Stimulated activated CD8-positive, alpha-beta memory T cell treated with anti-CD3 and anti-CD28 coated beads, Interleukin-12 subunit alpha, Interleukin-12 subunit beta, amount 100 ng/mL, for 4 hours (primary cell): ENCODE data around the gene SYCN.

Experiments used
- DNase-seq: peaks from one replicate; pipeline ENCODE4 v3.0.0-alpha.2; 2020; ENCODE audit warnings: low read depth

SYCN gene

DNA sequence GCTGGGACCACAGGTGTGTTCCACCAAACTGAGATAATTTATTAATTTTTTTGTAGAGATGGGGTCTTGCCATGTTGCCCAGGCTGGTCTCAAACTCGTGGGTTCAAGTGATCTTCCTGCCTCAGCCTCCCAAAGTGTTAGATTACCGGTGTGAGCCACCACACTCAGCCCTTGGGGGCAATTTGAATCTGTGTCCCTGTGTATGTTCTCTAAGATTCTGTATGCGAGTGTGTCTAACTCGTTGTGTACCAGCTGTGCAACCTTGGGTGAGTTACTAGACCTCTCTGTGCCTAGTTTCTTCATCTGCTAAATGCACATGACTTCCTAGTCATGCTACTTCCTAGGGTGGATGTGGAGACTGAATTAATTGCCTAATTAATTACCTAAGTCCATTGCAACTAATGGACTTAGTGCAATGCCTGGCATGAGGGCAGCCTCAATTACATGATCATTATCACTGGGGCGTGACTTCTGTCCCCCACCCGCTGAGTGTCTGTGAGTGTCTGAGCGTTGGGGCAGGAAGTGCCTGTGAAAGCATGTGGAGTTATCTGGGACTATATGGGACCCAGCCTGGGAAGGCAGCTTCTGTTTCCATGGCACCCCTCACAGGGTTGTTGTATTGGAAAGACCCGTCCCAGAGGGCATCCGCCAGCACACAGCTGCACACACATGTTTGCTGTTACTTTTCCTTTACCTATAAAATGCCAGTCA, 9.1 kb downstream of the SYCN start:
- DNase-seq = no peak

DNA sequence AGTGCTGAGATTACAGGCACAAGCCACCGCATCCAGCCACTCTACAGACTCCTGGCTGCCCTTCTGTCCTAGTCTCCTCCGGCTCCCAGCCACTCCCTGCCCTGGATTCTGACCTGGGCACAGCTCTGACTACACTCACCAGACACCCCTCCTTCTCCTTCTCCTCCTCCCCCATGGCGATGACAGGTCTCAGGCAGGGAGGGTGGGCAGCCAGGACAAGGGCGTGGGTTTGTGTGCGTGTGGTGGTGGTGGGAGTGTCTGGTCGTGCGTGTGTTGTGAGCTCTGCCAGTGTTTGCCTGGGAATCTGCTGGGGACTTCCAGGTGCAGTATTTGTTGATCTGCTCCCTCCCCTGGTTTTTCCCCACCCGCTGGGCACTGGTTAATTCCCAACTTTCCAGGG, 10.3 kb downstream of the SYCN start:
- DNase-seq = no peak

DNA sequence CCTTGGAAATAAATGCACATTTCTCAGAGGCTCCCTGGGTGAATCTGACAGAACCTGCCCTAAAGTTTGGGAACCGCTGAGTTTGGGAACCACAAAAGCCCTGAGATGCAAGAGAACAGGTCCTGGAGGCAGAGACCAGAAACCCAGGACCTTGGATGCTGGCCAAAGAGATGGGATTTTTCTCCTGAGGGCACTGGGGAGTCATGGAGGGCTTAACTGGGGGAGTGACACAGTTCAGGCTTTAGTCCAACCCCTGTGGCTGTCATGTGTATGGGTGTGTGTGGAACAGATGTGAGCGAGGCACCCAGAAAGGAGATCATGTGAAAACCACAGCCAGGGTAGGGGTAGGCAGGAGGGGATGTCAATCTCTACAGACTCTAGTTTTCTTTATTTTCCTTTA, 11.2 kb downstream of the SYCN start:
- no peak for DNase-seq

DNA sequence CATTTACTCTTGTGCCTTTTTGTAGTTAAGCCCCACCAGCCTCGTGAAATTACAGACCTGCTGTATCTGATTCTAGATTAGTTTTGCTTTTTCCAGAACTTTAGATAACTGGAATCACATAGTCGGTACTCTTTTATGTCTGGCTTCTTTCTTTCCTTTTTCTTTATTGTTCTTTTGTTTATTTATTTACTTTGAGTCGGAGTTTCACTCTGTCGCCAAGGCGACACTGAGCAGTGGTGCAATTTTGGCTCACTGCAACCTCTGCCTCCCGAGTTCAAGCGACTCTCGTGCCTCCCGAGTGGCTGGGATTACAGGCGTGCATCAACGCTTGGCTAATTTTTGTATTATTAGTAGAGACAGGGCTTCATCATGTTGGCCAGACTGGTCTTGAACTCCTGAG, 13.3 kb downstream of the SYCN start:
- no peak for DNase-seq

DNA sequence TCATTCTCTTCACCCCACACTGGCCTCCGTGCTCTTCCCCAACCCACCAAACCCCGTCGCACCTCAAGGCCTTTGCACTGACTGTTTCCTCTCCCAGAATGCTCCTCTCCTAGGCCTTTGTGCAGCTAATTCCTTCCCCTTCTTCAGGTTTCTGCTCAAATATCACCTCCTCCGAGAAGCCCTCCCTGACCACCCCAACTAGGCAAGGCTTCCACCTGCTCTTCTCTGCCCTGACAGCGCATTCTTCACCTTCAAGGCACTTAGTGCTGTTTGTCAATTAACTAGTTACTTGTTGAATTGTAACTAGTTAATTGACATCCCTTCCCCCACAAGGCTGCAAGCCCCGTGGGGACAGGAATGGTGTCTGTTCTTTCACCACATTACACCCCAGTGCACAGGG, 15.1 kb downstream of the SYCN start:
- no peak for DNase-seq

DNA sequence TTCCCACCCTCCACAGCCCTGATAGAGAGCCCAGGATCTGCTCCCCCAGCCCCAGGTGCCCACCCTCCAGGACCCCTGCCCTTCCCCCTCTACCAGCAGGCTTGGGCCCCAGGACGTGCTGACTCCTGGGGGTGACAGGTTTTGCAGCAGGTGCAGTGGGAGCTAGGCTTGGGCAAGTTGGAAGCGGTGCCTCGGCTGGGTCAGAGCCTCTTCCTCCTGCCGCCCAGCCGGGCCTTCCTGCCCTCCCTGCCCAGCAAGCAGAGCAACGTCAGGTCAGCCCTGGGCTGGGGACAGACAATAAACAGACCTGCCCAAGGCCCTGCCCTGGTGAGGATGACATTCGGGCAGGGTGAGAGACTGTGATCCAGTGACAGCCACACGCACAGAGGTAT, 16.5 kb downstream of the SYCN start:
- no peak for DNase-seq

DNA sequence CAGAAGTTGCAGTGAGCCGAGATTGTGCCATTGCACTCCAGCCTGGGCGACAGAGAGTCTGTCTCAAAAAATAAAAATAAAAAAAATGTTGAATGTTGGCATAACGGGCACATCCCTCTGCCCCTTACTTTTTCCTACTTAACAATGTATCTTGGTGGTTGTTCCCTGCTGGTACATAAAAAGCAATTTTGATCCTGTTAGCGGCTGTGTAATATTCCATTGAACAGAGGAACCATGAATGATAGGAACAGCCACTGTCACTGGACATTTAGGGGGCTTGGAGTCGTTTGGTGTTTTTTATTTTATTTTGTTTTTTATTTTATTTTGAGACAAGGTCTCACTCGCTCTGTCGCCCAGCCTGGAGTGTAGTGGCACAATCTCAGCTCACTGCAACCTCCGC, 17.7 kb downstream of the SYCN start:
- DNase-seq = no peak

DNA sequence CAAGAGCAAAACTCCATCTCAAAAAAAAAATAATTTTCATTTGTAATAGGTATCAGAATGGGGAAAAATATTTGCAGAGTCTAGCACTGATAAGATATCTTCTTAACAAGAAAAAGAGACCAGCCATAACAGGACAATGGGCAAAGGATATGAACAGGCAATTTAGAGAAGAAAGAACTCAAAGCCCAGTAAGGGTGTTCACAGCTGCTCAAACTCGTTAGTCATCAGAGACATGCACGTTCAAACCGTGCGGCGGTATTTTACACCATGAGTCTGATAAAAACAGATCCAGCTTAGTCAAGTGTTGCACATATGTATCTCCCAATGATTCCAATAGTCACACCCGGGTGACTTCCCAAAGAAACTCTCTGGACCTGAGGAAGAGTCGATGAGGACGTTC, 21.0 kb downstream of the SYCN start:
- DNase-seq = no peak

DNA sequence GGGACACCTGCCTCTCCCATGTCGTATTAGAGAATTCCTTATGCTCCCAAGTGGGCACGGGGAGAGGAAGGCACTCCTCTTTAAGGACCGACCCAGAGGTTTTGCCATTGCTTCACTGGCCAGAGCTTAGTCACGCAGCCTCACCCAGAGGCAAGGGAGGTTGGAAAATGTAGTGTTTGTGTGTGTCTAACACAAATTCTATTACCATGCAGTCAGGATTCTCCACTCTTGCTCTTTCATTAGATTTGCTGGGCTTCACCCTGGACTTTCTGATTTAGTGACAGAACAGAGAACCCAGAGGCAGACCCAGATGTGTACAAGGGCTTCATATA, 21.9 kb downstream of the SYCN start:
- DNase-seq = no peak

DNA sequence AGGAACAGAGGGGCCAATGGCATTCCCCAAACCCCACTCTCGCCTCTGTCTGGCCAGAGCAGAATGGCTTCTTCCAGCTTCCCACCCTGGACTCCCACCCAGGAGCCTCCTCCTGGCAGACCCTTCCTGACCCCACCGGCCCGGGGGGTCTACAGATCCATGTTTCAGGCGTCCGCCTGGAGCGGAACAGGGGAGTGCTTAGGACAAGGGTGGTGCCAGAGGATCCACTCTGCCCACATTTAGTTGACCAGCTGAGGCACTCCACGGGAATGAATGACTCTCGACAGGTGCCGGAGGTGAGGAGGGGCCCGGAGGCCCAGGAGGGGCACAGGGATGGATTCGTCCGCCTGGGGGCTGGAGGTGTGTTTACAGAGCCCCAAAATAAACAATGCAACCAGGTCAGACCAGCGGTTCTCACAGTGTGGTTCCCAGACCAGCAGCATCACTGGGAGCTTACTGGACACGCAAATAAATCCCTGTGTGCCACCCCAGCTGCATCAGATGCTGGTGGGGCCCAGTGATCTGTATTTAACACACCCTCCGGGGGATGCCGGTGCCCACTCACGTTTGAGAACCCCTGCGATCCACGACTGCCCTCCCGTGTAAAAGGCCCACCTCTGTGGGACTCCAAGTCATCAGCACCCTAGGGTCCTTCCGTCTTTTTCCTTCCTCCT, 22.4 kb downstream of the SYCN start:
- no peak for DNase-seq

DNA sequence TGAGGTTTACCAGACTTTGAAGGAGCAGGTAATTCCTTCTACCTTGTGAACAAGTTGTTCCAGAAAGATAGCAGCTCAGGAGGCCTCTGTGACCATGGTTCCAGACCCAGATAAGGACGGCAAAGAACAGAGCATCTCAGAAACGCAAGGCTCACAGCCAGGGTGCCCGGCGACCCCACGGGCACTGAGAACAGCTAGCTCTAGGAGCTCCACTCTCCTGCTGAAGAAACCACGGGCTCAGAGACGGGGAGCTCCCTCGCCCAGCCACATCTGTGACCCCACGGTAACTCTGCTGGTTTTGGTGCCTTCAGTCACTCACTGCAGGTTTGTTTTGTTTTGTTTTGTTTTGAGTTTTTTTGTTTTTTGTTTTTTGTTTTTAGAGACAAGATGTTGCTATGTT, 23.3 kb downstream of the SYCN start:
- no peak for DNase-seq

DNA sequence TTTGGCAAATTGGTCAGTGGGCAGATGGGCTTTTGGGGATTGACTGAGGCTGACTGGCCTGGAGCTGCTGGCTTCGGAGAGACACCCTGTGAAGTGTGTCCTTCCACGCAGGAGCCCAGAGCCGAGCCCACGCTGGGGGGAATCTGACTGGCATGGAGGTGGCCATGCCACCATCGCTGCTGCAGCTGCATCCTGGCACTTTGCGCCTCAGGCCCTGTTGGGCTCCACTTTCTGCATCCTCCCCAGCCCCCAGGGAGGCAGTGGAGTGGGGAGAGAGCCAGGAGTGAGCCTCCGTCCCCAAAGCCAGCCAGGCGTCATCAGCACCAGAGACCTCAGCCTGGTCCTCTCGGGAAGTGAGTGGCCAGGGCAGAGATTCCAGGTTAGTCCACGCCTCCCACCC, 24.3 kb downstream of the SYCN start:
- no peak for DNase-seq

DNA sequence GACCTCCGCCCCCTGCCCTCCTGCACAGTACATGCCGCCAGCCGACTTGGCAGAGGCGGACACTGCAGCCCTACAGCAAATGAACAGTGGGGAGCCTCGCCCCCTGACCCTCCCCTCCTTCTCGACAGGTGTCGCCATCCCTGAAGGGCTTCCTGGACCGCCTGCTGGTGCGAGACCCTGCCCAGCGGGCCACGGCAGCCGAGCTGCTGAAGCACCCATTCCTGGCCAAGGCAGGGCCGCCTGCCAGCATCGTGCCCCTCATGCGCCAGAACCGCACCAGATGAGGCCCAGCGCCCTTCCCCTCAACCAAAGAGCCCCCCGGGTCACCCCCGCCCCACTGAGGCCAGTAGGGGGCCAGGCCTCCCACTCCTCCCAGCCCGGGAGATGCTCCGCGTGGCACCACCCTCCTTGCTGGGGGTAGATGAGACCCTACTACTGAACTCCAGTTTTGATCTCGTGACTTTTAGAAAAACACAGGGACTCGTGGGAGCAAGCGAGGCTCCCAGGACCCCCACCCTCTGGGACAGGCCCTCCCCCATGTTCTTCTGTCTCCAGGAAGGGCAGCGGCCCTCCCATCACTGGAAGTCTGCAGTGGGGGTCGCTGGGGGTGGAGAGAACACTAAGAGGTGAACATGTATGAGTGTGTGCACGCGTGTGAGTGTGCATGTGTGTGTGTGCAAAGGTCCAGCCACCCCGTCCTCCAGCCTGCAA, 25.6 kb downstream of the SYCN start:
- DNase-seq = no peak

DNA sequence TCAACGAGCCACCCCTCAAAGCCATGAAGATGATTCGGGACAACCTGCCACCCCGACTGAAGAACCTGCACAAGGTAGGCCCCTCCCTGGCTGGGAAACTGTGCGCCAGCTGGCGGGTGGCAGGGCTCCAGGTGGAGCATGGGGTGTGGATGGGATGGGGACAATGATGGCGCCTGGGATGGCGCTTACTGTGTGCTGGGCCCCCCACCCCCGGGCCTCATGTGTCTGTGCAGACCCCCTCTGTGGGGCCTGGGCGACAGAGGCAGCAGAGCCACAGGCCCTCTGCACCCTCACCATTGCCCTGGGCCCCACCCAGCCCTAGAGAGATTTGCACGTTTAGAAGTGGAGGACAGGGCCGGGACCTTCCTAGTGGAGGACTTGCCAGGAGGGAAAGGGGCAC, 26.3 kb downstream of the SYCN start:
- DNase-seq = no peak

DNA sequence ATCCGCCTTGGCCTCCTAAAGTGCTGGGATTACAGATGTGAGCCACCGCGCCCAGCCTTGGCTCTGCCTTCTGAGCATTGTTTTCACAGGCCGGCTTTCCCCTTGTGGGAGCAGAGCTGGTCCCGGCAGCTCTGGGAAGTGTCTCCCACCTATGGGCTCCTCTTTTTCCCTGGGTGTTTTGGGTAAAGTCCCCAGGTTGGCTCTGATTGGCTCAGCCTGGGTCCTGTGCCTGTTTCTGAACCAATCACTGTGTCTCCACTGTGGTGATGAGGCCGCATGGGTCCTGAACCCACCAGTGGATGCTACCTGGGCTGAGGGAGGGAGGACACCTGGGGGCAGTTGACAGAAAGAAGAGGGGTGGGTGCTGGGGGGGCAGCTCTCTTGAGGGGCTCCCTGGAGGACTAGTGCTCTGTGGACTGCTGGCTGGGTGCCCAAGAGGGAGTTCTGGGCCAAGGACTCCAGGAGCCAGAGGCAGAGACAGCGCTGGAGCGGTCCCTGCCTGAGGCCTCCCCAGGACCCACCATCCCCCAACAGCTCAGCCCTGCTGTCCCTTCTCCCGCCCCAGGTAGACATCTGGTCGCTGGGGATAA, 26.9 kb downstream of the SYCN start:
- no peak for DNase-seq

DNA sequence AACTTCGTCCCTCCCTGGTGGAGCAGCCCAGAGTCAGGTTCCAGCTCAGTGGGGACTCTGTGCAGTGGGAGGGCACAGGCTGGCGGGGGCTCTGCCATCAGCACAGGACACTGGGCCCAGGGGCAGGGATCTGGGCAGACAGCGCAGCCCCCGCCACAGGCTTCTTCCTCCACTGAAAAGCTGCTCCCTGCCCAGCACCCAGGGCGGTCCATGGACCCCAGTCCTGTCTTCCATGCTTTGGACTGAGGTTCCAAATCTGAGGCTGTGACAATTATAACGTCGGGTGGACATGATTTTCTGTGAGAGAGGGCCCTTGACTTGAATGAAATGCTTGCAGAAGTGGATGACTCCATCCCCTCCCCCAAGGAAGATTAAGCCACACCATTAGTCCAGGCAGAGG, 28.5 kb downstream of the SYCN start:
- no peak for DNase-seq

DNA sequence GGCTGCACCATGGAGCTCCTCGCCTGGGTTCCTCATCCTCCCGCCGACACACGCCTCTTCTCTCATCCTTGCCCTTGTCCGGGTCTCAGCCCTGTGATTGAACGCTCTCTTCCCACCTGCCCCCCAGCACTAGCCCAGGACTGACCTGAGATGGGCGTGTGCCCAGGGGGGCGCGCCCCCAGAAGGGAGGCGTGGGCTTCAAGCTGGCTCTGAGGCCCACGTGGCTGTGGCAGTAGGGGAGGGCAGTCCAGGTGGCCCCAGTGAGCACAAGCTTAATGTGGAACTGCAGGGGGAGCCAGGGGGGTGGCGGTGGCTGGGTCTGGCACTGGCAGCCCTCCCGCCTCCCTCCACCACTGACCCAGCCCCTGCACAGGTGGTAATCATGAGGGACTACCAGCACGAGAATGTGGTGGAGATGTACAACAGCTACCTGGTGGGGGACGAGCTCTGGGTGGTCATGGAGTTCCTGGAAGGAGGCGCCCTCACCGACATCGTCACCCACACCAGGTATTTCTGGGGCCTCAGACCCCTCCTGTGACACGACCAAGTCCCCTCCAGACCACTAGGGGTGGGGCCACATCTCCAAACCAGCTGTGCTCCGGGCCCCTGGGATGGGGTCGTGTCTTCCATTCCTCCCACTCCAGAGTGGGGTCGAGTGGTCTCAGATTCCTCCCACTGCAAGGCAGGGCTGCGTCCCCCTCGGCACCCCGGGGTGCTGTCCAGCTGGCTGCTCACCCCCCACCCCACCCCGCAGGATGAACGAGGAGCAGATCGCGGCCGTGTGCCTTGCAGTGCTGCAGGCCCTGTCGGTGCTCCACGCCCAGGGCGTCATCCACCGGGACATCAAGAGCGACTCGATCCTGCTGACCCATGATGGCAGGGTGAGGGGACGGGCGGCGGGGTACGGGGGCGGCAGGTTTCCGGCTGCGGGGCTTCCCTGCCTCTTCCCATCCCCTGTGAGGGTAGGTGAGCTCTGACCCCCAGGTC, 29.2 kb downstream of the SYCN start:
- DNase-seq = no peak

DNA sequence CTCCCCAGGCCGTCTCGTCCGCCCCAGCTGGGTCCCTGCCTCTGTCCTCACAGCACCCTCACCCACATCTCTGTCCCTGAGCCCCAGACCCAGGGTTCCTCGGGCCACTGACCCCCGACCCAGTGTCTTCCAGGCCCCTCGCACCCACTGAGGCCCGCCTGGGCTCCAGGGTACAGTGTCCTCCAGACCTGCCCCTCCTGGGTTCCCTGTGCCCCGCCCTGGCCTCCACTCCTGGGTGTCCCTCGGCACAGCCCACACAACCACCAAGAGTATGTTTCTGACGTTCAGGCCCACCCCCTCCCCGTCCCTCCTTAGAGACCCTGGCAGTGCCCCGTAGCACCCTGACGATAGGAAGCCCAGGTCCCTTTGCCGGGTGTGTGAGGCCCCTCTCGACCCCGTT, 29.9 kb downstream of the SYCN start:
- DNase-seq = no peak

DNA sequence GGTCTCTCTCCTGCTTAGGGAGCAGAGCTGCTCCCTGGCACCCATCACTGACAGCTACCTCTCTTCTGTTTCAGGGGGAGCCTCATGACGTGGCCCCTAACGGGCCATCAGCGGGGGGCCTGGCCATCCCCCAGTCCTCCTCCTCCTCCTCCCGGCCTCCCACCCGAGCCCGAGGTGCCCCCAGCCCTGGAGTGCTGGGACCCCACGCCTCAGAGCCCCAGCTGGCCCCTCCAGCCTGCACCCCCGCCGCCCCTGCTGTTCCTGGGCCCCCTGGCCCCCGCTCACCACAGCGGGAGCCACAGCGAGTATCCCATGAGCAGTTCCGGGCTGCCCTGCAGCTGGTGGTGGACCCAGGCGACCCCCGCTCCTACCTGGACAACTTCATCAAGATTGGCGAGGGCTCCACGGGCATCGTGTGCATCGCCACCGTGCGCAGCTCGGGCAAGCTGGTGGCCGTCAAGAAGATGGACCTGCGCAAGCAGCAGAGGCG, 30.5 kb downstream of the SYCN start:
- no peak for DNase-seq

DNA sequence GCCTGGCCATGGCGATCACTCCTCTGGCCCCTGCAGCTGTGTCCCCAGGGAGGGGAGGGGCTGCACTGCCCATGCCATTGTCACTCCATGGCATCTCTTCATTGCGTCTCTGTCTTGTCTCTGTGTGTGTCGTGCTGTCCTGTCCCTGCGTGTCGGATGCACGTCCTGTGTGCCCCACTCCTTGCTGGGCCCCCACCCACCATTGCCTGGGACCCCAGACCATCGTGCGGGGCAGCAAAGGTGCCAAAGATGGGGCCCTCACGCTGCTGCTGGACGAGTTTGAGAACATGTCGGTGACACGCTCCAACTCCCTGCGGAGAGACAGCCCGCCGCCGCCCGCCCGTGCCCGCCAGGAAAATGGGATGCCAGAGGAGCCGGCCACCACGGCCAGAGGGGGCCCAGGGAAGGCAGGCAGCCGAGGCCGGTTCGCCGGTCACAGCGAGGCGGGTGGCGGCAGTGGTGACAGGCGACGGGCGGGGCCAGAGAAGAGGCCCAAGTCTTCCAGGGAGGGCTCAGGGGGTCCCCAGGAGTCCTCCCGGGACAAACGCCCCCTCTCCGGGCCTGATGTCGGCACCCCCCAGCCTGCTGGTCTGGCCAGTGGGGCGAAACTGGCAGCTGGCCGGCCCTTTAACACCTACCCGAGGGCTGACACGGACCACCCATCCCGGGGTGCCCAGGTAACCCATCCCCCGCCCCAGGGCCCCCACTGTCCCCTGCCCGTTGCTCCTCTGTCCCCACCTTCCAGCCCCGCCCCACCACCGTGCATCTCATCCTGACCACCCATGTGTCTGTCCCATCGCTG, 31.2 kb downstream of the SYCN start:
- no peak for DNase-seq
